Esophagus squamous epithelium (tissue), 5 donors: ENCODE data around the gene YWHAH. TPM values are rescaled to one million over a fixed set of nuclear protein-coding genes. Genes with fewer than 3 reads are reported as not detected.

Experiments used
- DNase-seq: peaks from one replicate; lab custom pipeline; 2025; lab: John Stamatoyannopoulos, UW
- H3K27ac ChIP-seq, 4 donors: fragments of 200-600 bp; sonication (generic); one replicate each; pipeline ENCODE4 v1.5.1; 2016 to 2019; ENCODE audit warnings: mild to moderate bottlenecking in 1 of 4
- H3K27me3 ChIP-seq, 4 donors: fragments of 200-600 bp; sonication (generic); 1 replicate in 3 of 4; 2 replicates in 1 of 4; pipeline versions ENCODE4 v1.5.1 to v1.6.0; 2017 to 2021; ENCODE audit warnings: antibody characterized with exemption in 1 of 4
- H3K36me3 ChIP-seq, 3 donors: fragments of 200-600 bp; sonication (generic); one replicate each; pipeline ENCODE4 v1.5.1; 2016 to 2019
- H3K4me1 ChIP-seq, 3 donors: fragments of 200-600 bp; sonication (generic); one replicate each; pipeline ENCODE4 v1.5.1; 2017 to 2019
- H3K4me3 ChIP-seq, 4 donors: fragments of 200-600 bp; sonication (generic); 1 replicate in 3 of 4; 2 replicates in 1 of 4; pipeline ENCODE4 v1.5.1; 2016 to 2019; ENCODE audit warnings: mild to moderate bottlenecking in 2 of 4, moderate library complexity in 1 of 4
- H3K9me3 ChIP-seq, 3 donors: fragments of 200-600 bp; sonication (generic); one replicate each; pipeline ENCODE4 v1.5.1; 2016 to 2019
- POLR2A ChIP-seq, 4 donors: fragments of 450-650 bp; IDR thresholded peaks; one replicate each; pipeline ENCODE4 v1.6.1; 2017; ENCODE audit warnings: antibody characterized with exemption in 4 of 4, mild to moderate bottlenecking in 4 of 4, moderate library complexity in 3 of 4
- WGBS, 2 donors: methylation state at CpG; one replicate each; pipeline ENCODE4 v1.1.5; 2018; 5-methylcytosine and 5-hydroxymethylcytosine counted together
- intact Hi-C: fragments of 100-400 bp; cut with DNase I; formaldehyde crosslinking; loops from one replicate; pipeline ENCODE4 v1.15.0; 2022
- total RNA-seq, 4 donors: library from RNA; depleted of rRNA; stranded (reverse); fragments of >200 nt; gene quantifications; one replicate each; pipeline ENCODE4 v1.1.0, GENCODE V29; 2016
- TF ChIP-seq, protein P1 (sequence below), 6 experiments: fragments of 450-650 bp in 4 of 6; fragments of 200-600 bp in 2 of 6; sonication (generic) in 2 of 6; IDR thresholded peaks; one replicate each; pipeline ENCODE4 v1.5.1; 2016 to 2019; ENCODE audit warnings: antibody characterized with exemption in 6 of 6, mild to moderate bottlenecking in 4 of 6, moderate library complexity in 4 of 6
- donor health status: DM: yes; HTN: yes; CAD: no.

Gene YWHAH
- total RNA-seq, 4 donors from 2014 or later = 42.4 to 63.2 (median 54.2) TPM

DNA sequence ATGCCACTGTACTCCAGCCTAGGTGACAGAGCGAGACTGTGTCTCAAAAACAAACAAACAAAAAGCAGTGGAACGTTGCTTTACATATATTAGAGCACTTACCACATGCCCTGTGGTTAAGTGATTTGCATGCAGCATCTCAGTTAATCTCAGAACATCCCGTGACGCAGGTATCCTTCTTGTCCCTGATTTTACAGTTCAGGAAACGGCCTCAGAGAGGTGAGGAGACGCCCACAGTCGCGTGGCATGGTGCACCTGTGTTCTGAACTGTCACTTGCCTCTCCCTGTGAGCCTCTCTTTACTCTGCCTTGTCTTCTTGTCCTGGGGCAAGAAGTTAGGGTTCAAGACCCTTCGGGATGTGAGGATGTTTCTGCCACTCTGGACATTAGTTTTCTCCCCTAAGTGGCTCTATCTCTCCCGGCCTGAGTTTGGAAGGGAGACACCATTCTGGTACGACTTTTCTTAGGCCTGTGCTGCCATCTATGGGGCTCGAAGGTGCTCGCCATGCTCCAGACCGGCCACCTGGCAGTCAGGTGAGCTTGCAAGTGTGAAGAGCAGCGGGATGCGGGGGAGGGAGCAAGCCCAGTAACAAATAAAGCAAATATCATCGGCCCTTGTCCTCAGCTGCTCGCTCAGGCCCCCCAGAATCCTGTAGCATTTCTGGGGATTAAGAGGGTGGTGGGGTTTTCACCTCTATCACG is 25.6 kb downstream of the YWHAH start:
- TF ChIP-seq, protein P1, sequence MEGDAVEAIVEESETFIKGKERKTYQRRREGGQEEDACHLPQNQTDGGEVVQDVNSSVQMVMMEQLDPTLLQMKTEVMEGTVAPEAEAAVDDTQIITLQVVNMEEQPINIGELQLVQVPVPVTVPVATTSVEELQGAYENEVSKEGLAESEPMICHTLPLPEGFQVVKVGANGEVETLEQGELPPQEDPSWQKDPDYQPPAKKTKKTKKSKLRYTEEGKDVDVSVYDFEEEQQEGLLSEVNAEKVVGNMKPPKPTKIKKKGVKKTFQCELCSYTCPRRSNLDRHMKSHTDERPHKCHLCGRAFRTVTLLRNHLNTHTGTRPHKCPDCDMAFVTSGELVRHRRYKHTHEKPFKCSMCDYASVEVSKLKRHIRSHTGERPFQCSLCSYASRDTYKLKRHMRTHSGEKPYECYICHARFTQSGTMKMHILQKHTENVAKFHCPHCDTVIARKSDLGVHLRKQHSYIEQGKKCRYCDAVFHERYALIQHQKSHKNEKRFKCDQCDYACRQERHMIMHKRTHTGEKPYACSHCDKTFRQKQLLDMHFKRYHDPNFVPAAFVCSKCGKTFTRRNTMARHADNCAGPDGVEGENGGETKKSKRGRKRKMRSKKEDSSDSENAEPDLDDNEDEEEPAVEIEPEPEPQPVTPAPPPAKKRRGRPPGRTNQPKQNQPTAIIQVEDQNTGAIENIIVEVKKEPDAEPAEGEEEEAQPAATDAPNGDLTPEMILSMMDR (IDR thresholded peaks at IDR 0.05) = peak in 4 of 6 experiments; percentile 50 to 73 (median 62)
- TF ChIP-seq POLR2A (IDR thresholded peaks at IDR 0.05) = no peak
- intact Hi-C loops = loop anchor here (10.0 kb wide), 3 partner anchors 235 to 505 kb away; partner anchors contain the start of genes FBXO7 and RFPL2
- 24 to 25% methylated on average over 17 to 19 of the region's 19 CpGs for WGBS, 2 donors
- DNase-seq = no peak
- H3K27me3 ChIP-seq = no peaks in the 10 kb centered on the region
- peak overlapping the region; percentile 23 to 67 (median 44) for H3K4me3 ChIP-seq
- no peaks in the 10 kb centered on the region for H3K36me3 ChIP-seq
- peaks cover 7 to 18% (median 9%) of the 10 kb centered on the region in 3 donors for H3K4me1 ChIP-seq
- H3K9me3 ChIP-seq = no peaks in the 10 kb centered on the region
- peak overlapping the region in 2 of 4 donors; percentile 3 to 21 for H3K27ac ChIP-seq

GRCh38 chr22:31970490-31971444 is 26.4 kb downstream of the YWHAH start:
- DNase-seq = no peak
- Histone ChIP-seq H3K4me3 (peak overlapping the region; percentile 23 to 67 (median 44)), H3K4me1 (peaks cover 7 to 18% (median 9%) of the 10 kb centered on the region in 3 donors), H3K27ac (peak overlapping the region in 2 of 4 donors; percentile 3 to 21), H3K27me3 (no peaks in the 10 kb centered on the region), H3K36me3 (no peaks in the 10 kb centered on the region), H3K9me3 (no peaks in the 10 kb centered on the region)
- 8 to 15% methylated on average over 29 to 44 of the region's 55 CpGs for WGBS, 2 donors
- intact Hi-C loops = loop anchor here (10.0 kb wide), 3 partner anchors 234 to 504 kb away; partner anchors contain the start of genes FBXO7 and RFPL2
- TF ChIP-seq, protein P1 (IDR thresholded peaks at IDR 0.05) = peak; percentile 87 to 94 (median 92)
- TF ChIP-seq POLR2A (IDR thresholded peaks at IDR 0.05) = no peak

- Histone ChIP-seq H3K36me3 (no peaks in the 10 kb centered on the region), H3K27ac (no peak overlapping the region), H3K27me3 (no peaks in the 10 kb centered on the region), H3K4me1 (peaks cover 7 to 18% (median 9%) of the 10 kb centered on the region in 3 donors), H3K9me3 (no peaks in the 10 kb centered on the region), H3K4me3 (no peak overlapping the region)
- intact Hi-C loops = loop anchor here (10.0 kb wide), 3 partner anchors 233 to 503 kb away; partner anchors contain the start of genes FBXO7 and RFPL2
- DNase-seq = no peak
- WGBS, 2 donors = 60 to 77% methylated on average over 1 to 9 of the region's 14 CpGs
- no peak for TF ChIP-seq POLR2A (IDR thresholded peaks at IDR 0.05)
- TF ChIP-seq, protein P1 (IDR thresholded peaks at IDR 0.05) = no peak
Measured at GRCh38 chr22:31972180-31972579, 27.8 kb downstream of the YWHAH start.

- intact Hi-C loops = loop anchor here (10.0 kb wide), 3 partner anchors 231 to 501 kb away; partner anchors contain the start of genes FBXO7 and RFPL2
- H3K27ac ChIP-seq = no peak overlapping the region
- H3K9me3 ChIP-seq = no peaks in the 10 kb centered on the region
- no peak for TF ChIP-seq POLR2A (IDR thresholded peaks at IDR 0.05)
- TF ChIP-seq, protein P1 (IDR thresholded peaks at IDR 0.05) = no peak
- WGBS, 2 donors = 62 to 70% methylated on average over 3 to 4 of the region's 5 CpGs
- H3K4me3 ChIP-seq = no peak overlapping the region
- peaks cover 7 to 18% (median 9%) of the 10 kb centered on the region in 3 donors for H3K4me1 ChIP-seq
- H3K36me3 ChIP-seq = no peaks in the 10 kb centered on the region
- no peaks in the 10 kb centered on the region for H3K27me3 ChIP-seq
- no peak for DNase-seq
Measured at GRCh38 chr22:31973739-31974138, 29.4 kb downstream of the YWHAH start.
